ENCODE data around the gene CBS. TPM values are rescaled to one million over a fixed set of nuclear protein-coding genes. Genes with fewer than 3 reads are reported as not detected.
"Not testable (repeated sequence)": the region's sequence is repeated elsewhere in the genome, so short reads cannot be mapped to it uniquely, and the experiment has no call there.

CBS gene
- 16.6 to 92.3 TPM (median 85.1 TPM) in 3 replicates for total RNA-seq
- long read RNA-seq, transcript CBS-204 (17 exons, 2,605 nt), result major isoform, 145 of 206 reads
- long read RNA-seq, transcript CBS-201 (17 exons, 2,583 nt), result minor isoform, 13 of 206 reads
- long read RNA-seq, partial matches to known transcripts, result 9 of 206 reads
- long read RNA-seq, other reads (novel, unspliced or antisense), result 35 of 206 reads

DNA sequence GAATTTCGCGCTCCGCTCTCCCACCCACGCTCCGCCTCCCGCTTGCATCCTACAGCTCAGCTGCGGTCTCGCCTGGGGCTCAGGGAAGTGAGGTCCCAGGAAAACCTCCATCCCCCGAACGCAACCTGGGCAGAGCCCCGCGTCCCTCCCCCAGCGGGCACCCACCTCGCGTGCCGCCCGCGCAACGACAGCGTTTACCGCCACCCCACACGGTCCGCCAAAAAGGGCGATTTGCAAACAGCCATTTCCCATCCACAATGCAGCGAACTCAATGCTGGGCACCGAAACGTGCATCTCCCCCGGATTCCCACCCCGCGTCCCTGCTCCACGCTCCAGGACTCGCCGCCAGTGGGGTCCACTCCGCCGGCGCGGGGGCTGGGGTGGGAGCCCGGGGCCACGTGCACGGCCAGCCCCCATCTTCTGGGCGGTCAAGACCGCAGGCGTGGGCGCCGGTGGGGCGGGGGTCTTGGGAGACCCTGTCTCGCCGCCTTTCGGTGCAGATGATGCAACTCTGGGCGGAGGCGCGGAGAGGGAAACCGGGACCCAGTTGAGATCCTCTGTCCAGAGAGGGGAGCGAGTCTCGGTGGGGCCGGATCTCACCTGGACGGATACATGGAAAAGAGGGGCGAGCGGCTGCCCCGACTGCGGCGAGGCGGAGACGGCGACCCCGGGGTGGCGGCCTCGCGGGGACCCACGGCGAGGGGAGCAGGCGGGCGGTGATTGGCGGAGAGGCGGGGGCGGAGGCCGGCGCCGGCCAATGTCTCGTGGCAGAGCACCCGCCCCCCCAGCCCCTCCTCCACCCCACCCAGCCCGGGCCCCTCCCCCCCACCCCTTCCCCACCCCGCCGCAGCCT, at the start of gene CBS:
CBS (minus strand) TSS at position 666 of the 853 bp plus-strand sequence. CDS start 3,642 bp downstream, outside the sequence.
- not testable (repeated sequence) for H3K4me3 Mint-ChIP-seq (ENCODE audit: unreplicated experiment); DNase-seq (ENCODE audit: low spot score); H3K4me1 Mint-ChIP-seq (ENCODE audit: low read depth); H3K27me3 Mint-ChIP-seq (ENCODE audit: low read depth); H3K9me3 Mint-ChIP-seq (ENCODE audit: low read depth); H3K27ac Mint-ChIP-seq (ENCODE audit: unreplicated experiment); H3K36me3 Mint-ChIP-seq (ENCODE audit: low read depth)

GRCh38 chr21:43115956-43116355, 40.3 kb upstream of the CBS start:
- H3K4me1 Mint-ChIP-seq (ENCODE audit: low read depth); H3K4me3 Mint-ChIP-seq (ENCODE audit: unreplicated experiment); DNase-seq (ENCODE audit: low spot score); H3K9me3 Mint-ChIP-seq (ENCODE audit: low read depth); H3K27me3 Mint-ChIP-seq (ENCODE audit: low read depth); H3K27ac Mint-ChIP-seq (ENCODE audit: unreplicated experiment); H3K36me3 Mint-ChIP-seq (ENCODE audit: low read depth): not testable (repeated sequence)

DNA sequence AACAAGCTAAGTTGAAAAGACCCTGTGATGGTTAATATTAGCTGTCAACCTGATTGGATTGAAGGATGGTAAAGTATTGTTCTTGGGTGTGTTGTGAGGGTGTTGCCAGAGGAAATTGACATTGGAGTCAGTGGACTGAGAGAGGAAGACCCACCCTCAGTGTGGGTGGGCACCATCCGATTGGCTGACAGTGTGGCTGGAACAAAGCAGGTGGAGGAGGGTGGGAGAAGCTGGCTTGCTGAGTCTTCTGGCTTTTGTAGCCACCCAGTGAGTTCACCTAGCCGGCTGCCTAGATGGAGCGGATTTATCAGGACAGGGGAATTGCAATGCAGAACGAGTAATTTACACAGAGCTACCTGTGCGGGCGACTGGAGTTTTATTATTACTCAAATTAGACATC, 38.8 kb upstream of the CBS start:
- not testable (repeated sequence) for H3K27ac Mint-ChIP-seq (ENCODE audit: unreplicated experiment); H3K36me3 Mint-ChIP-seq (ENCODE audit: low read depth)

GRCh38 chr21:43109006-43109405, 33.4 kb upstream of the CBS start:
- not testable (repeated sequence) for DNase-seq (ENCODE audit: low spot score); H3K4me3 Mint-ChIP-seq (ENCODE audit: unreplicated experiment); H3K27ac Mint-ChIP-seq (ENCODE audit: unreplicated experiment); H3K36me3 Mint-ChIP-seq (ENCODE audit: low read depth); H3K4me1 Mint-ChIP-seq (ENCODE audit: low read depth); H3K27me3 Mint-ChIP-seq (ENCODE audit: low read depth); H3K9me3 Mint-ChIP-seq (ENCODE audit: low read depth)

More for the DNA sequence above, 38.8 kb upstream of the CBS start:
- not testable (repeated sequence) for H3K4me3 Mint-ChIP-seq (ENCODE audit: unreplicated experiment); H3K9me3 Mint-ChIP-seq (ENCODE audit: low read depth); H3K27me3 Mint-ChIP-seq (ENCODE audit: low read depth); DNase-seq (ENCODE audit: low spot score); H3K4me1 Mint-ChIP-seq (ENCODE audit: low read depth)

- not testable (repeated sequence) for H3K27me3 Mint-ChIP-seq (ENCODE audit: low read depth); H3K4me3 Mint-ChIP-seq (ENCODE audit: unreplicated experiment); H3K27ac Mint-ChIP-seq (ENCODE audit: unreplicated experiment); DNase-seq (ENCODE audit: low spot score); H3K36me3 Mint-ChIP-seq (ENCODE audit: low read depth); H3K4me1 Mint-ChIP-seq (ENCODE audit: low read depth); H3K9me3 Mint-ChIP-seq (ENCODE audit: low read depth)
Observed at GRCh38 chr21:43108177-43108576, 32.5 kb upstream of the CBS start.

DNA sequence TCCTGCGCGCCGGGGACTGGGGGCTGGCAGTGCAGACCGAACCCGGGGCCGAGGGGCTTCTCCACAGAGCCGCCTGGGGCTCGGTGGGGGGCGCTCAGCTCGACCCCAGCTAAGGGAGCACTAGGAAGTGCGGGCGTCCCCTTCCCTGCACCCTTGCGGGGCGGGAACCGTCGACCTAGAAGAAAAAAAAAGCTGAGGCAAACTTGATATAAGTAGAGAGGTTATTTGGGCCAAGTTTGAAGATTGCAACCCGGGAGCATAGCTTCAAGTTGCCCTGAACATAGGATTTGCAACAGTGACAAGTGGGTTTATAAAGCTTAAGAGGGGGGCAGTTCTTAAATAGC, 32.1 kb upstream of the CBS start:
- not testable (repeated sequence) for H3K27ac Mint-ChIP-seq (ENCODE audit: unreplicated experiment); H3K9me3 Mint-ChIP-seq (ENCODE audit: low read depth); H3K36me3 Mint-ChIP-seq (ENCODE audit: low read depth); DNase-seq (ENCODE audit: low spot score); H3K27me3 Mint-ChIP-seq (ENCODE audit: low read depth); H3K4me1 Mint-ChIP-seq (ENCODE audit: low read depth); H3K4me3 Mint-ChIP-seq (ENCODE audit: unreplicated experiment)

- peak within 1 kb of the TSS; percentile 19 for H3K4me3 Mint-ChIP-seq (ENCODE audit: unreplicated experiment)
- not testable (repeated sequence) for H3K36me3 Mint-ChIP-seq (ENCODE audit: low read depth); H3K9me3 Mint-ChIP-seq (ENCODE audit: low read depth); H3K4me1 Mint-ChIP-seq (ENCODE audit: low read depth); H3K27me3 Mint-ChIP-seq (ENCODE audit: low read depth)
- DNase-seq (ENCODE audit: low spot score), result peak; percentile 50
- peak within 1 kb of the TSS; percentile 41 for H3K27ac Mint-ChIP-seq (ENCODE audit: unreplicated experiment)
Observed at GRCh38 chr21:43106965-43107793, 31.5 kb upstream of the CBS start, which contains the start of gene U2AF1. TSS of gene U2AF1 (minus strand) at chr21:43107570. CDS start at chr21:43107494, 76 bp downstream.

GRCh38 chr21:43104642-43105041, 29.0 kb upstream of the CBS start:
- not testable (repeated sequence) for H3K4me1 Mint-ChIP-seq (ENCODE audit: low read depth); H3K27me3 Mint-ChIP-seq (ENCODE audit: low read depth); H3K27ac Mint-ChIP-seq (ENCODE audit: unreplicated experiment); DNase-seq (ENCODE audit: low spot score); H3K36me3 Mint-ChIP-seq (ENCODE audit: low read depth); H3K4me3 Mint-ChIP-seq (ENCODE audit: unreplicated experiment); H3K9me3 Mint-ChIP-seq (ENCODE audit: low read depth)

GRCh38 chr21:43102281-43102680, 26.6 kb upstream of the CBS start:
- DNase-seq (ENCODE audit: low spot score); H3K27me3 Mint-ChIP-seq (ENCODE audit: low read depth); H3K4me1 Mint-ChIP-seq (ENCODE audit: low read depth); H3K27ac Mint-ChIP-seq (ENCODE audit: unreplicated experiment); H3K36me3 Mint-ChIP-seq (ENCODE audit: low read depth); H3K9me3 Mint-ChIP-seq (ENCODE audit: low read depth); H3K4me3 Mint-ChIP-seq (ENCODE audit: unreplicated experiment): not testable (repeated sequence)

- H3K27ac Mint-ChIP-seq (ENCODE audit: unreplicated experiment), result not testable (repeated sequence)
Observed at GRCh38 chr21:43101676-43102075, 26.0 kb upstream of the CBS start.

DNA sequence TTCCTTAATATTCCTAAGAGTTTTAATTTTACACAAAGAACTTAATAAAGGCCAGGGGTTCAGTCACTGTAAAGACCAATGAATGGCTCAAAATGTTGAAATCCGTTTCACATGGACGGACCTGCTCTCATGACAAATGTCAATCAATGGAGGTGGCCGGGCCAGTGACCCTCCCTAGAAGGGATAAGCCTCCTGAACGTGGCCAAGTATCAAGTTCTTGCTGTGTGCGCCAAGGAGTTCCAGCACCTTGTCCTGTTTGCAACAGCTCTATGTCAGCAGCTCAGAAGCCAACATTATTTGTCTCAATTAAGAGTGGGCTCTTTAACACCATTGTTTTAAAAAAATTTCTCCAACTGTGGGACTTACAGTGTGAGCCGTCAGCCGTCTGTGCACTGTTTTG, 25.4 kb upstream of the CBS start:
- H3K4me1 Mint-ChIP-seq (ENCODE audit: low read depth); H3K9me3 Mint-ChIP-seq (ENCODE audit: low read depth); H3K27me3 Mint-ChIP-seq (ENCODE audit: low read depth); H3K36me3 Mint-ChIP-seq (ENCODE audit: low read depth); H3K27ac Mint-ChIP-seq (ENCODE audit: unreplicated experiment); DNase-seq (ENCODE audit: low spot score); H3K4me3 Mint-ChIP-seq (ENCODE audit: unreplicated experiment): not testable (repeated sequence)

More at GRCh38 chr21:43101676-43102075, 26.0 kb upstream of the CBS start:
- DNase-seq (ENCODE audit: low spot score); H3K4me3 Mint-ChIP-seq (ENCODE audit: unreplicated experiment); H3K27me3 Mint-ChIP-seq (ENCODE audit: low read depth); H3K36me3 Mint-ChIP-seq (ENCODE audit: low read depth); H3K9me3 Mint-ChIP-seq (ENCODE audit: low read depth); H3K4me1 Mint-ChIP-seq (ENCODE audit: low read depth): not testable (repeated sequence)

GRCh38 chr21:43091979-43092614, 16.5 kb upstream of the CBS start:
- H3K36me3 Mint-ChIP-seq (ENCODE audit: low read depth); H3K4me1 Mint-ChIP-seq (ENCODE audit: low read depth); H3K27me3 Mint-ChIP-seq (ENCODE audit: low read depth); DNase-seq (ENCODE audit: low spot score); H3K4me3 Mint-ChIP-seq (ENCODE audit: unreplicated experiment); H3K9me3 Mint-ChIP-seq (ENCODE audit: low read depth); H3K27ac Mint-ChIP-seq (ENCODE audit: unreplicated experiment): not testable (repeated sequence)

Data from chondrocyte (in vitro differentiated cells).